Left forelimb (tissue), 1 donor: Measurements from ENCODE around the gene AHNAK2.

Experiments used
- DNase-seq: peaks from one replicate; pipeline ENCODE4 v3.0.0-alpha.2; 2018; ENCODE audit warnings: low spot score

AHNAK2 gene

GRCh38 chr14:105011312-105011990 is 33.3 kb upstream of the AHNAK2 start:
- no peak for DNase-seq

- DNase-seq = no peak
Measured at GRCh38 chr14:105010891-105011291, 32.7 kb upstream of the AHNAK2 start.

GRCh38 chr14:105010106-105010505 is 31.9 kb upstream of the AHNAK2 start:
- DNase-seq = no peak

GRCh38 chr14:105007593-105008264 is 29.6 kb upstream of the AHNAK2 start:
- DNase-seq = no peak

GRCh38 chr14:105006831-105007592 is 28.8 kb upstream of the AHNAK2 start:
- no peak for DNase-seq

- peak; percentile 52 for DNase-seq
Measured at GRCh38 chr14:105005929-105006830, 28.0 kb upstream of the AHNAK2 start.

- peak; percentile 45 for DNase-seq
Measured at GRCh38 chr14:105005329-105005928, 27.3 kb upstream of the AHNAK2 start.

GRCh38 chr14:104999361-104999760 is 21.2 kb upstream of the AHNAK2 start:
- DNase-seq = peak; percentile 57

GRCh38 chr14:104998801-104999200 is 20.6 kb upstream of the AHNAK2 start:
- no peak for DNase-seq

GRCh38 chr14:104996483-104996882 is 18.3 kb upstream of the AHNAK2 start:
- DNase-seq = no peak

GRCh38 chr14:104996032-104996431 is 17.9 kb upstream of the AHNAK2 start:
- no peak for DNase-seq

GRCh38 chr14:104994978-104995377 is 16.8 kb upstream of the AHNAK2 start:
- no peak for DNase-seq

GRCh38 chr14:104993808-104994591 is 15.8 kb upstream of the AHNAK2 start:
- DNase-seq = no peak

- DNase-seq = no peak
Measured at GRCh38 chr14:104993306-104993705, 15.1 kb upstream of the AHNAK2 start.

GRCh38 chr14:104992501-104992900 is 14.3 kb upstream of the AHNAK2 start:
- no peak for DNase-seq

GRCh38 chr14:104991896-104992230 is 13.7 kb upstream of the AHNAK2 start:
- DNase-seq = no peak

GRCh38 chr14:104989951-104990303 is 11.8 kb upstream of the AHNAK2 start:
- DNase-seq = no peak

- no peak for DNase-seq
Measured at GRCh38 chr14:104989236-104989950, 11.2 kb upstream of the AHNAK2 start.

GRCh38 chr14:104986487-104987164 is 8.5 kb upstream of the AHNAK2 start:
- no peak for DNase-seq
